A549 (cell line): ENCODE results near the gene CFAP77.

Experiments used
- EP300 ChIP-seq, 2 experiments: fragments of >200 bp; sonication (Bioruptor Twin); formaldehyde crosslinking; IDR thresholded peaks; 2 replicates in 1 of 2; 3 replicates in 1 of 2; pipeline ENCODE4 v1.6.1; 2016 to 2017
- HMGXB4 ChIP-seq: fragments of 250-450 bp; sonication (Bioruptor Pico); IDR thresholded peaks from 2 replicates; pipeline ENCODE4 v1.5.0; 2021; ENCODE audit warnings: mild to moderate bottlenecking, moderate library complexity, borderline replicate concordance
- KDM1A ChIP-seq: fragments of 200-600 bp; sonication (generic); IDR thresholded peaks from 2 replicates; pipeline ENCODE4 v1.6.1; 2016; ENCODE audit warnings: low read depth, mild to moderate bottlenecking
- POLR2A ChIP-seq: IDR thresholded peaks from 2 replicates; pipeline ENCODE4 v1.6.1; 2012; ENCODE audit warnings: mild to moderate bottlenecking, low read length
- RAD21 ChIP-seq, 2 experiments: fragments of >200 bp in 1 of 2; sonication (Bioruptor Twin) in 1 of 2; formaldehyde crosslinking in 1 of 2; IDR thresholded peaks in 1 of 2; conservative IDR thresholded peaks in 1 of 2; 2 replicates in 1 of 2; 3 replicates in 1 of 2; pipeline ENCODE4 v1.6.1; 2012 to 2018; ENCODE audit warnings: inconsistent platforms in 1 of 2
- RARB ChIP-seq: fragments of 250-450 bp; sonication (Bioruptor Pico); IDR thresholded peaks from 2 replicates; pipeline ENCODE4 v1.8.0; 2021; ENCODE audit warnings: mild to moderate bottlenecking, moderate library complexity

DNA sequence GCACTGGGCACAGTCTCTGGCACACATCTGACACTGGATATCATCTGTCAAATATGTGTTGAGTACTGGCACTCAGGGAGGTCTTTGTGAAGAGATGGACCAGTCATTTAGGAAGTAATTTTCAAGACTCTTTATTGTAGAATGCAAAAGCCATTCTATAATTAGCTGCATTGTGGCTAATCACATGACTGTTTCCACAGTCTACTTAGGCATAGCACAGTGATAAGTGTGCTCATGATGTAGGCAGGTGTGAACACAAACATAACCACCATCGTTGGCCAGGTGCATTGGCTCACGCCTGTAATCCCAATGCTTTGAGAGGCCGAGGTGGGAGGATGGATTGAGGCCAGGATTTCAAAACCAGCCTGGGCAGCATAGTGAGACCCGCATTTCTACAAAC, 62.2 kb downstream of the CFAP77 start:
- no peak for TF ChIP-seq RAD21 (conservative IDR thresholded peaks at IDR 0.05 in 1 of 2, IDR thresholded peaks at IDR 0.05 in 1 of 2)
- no peak for TF ChIP-seq POLR2A
- TF ChIP-seq HMGXB4: no peak
- no peak for TF ChIP-seq EP300 (IDR thresholded peaks at IDR 0.05)
- no peak for TF ChIP-seq RARB (CRISPR knock-in tag)
- TF ChIP-seq KDM1A: no peak
